Spleen (tissue), 7 donors: ENCODE measurements around the gene SOWAHA.

Source experiments
- CTCF ChIP-seq, 11 experiments: fragments of 200-600 bp in 7 of 11; fragments of 450-650 bp in 4 of 11; sonication (generic) in 4 of 11; IDR thresholded peaks in 8 of 11; conservative IDR thresholded peaks in 3 of 11; 1 replicate in 7 of 11; 2 replicates in 4 of 11; pipeline versions ENCODE4 v1.4.0 to v1.8.0; 2016 to 2021; ENCODE audit warnings: antibody characterized with exemption in 11 of 11, inconsistent platforms in 4 of 11, mild to moderate bottlenecking in 1 of 11
- POLR2A ChIP-seq, 3 donors: fragments of 450-650 bp; IDR thresholded peaks; one replicate each; pipeline ENCODE4 v1.5.1; 2017; ENCODE audit warnings: antibody characterized with exemption in 3 of 3, mild to moderate bottlenecking in 1 of 3
- POLR2AphosphoS5 ChIP-seq, 3 donors: sonication (generic); formaldehyde crosslinking; IDR thresholded peaks; one replicate each; pipeline ENCODE4 v1.5.1; 2017; ENCODE audit warnings: antibody characterized with exemption in 3 of 3
- donor health status: DM: no; HTN: no; CAD: no; lungs with moderate emphysema.
- donor health status: DM: no; HTN: no; CAD: no.
- donor health status: DM: no; HTN: no; CAD: no.

- TF ChIP-seq CTCF (IDR thresholded peaks at IDR 0.05 in 8 of 11, conservative IDR thresholded peaks at IDR 0.05 in 3 of 11) (no peak), POLR2A (IDR thresholded peaks at IDR 0.05) (no peak), POLR2AphosphoS5 (IDR thresholded peaks at IDR 0.05) (no peak)
These were observed 39.3 kb upstream of the SOWAHA start for GRCh38 chr5:132773601-132774355.
